ENCODE measurements around the gene PKP4.

Gene PKP4

GRCh38 chr2:158663796-158664195, 207.0 kb downstream of the PKP4 start:
- TF ChIP-seq L3MBTL2 (conservative IDR thresholded peaks at IDR 0.05): no peak
- no peak for TF ChIP-seq PKNOX1 (IDR thresholded peaks at IDR 0.05)
- TF ChIP-seq BHLHE40 (IDR thresholded peaks at IDR 0.05; ENCODE audit: borderline replicate concordance): no peak
- TF ChIP-seq HDGF (IDR thresholded peaks at IDR 0.05; ENCODE audit: borderline replicate concordance): no peak
- TF ChIP-seq FOXM1 (IDR thresholded peaks at IDR 0.05; ENCODE audit: borderline replicate concordance): no peak
- no peak for TF ChIP-seq ZNF384 (IDR thresholded peaks at IDR 0.05)
- TF ChIP-seq FOXK2 (IDR thresholded peaks at IDR 0.05): no peak
- no peak for TF ChIP-seq CTBP1 (IDR thresholded peaks at IDR 0.05; ENCODE audit: borderline replicate concordance)
- ChIA-PET POLR2A (no interaction called here), CTCF (no interaction called here)
- no peak for DNase-seq (ENCODE audit: extremely low spot score)

DNA sequence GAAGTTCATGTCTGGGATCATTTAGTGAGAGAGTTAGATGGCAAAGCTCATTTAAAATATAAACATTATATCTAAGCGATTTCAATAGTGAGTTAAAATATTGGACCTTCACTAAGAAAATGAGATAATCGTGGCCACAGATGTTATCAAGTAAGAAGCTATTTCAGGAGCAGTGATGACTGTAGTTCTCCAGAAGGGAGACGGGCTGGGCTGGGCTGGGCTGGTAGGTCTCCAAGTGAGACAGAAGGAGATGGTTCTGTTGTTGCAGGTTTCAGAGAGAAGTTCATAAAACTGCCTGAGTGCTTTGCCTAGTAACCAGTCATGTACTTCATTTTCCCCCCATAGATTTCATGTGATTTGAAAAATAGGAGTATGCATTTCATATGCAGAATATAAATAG, 208.2 kb downstream of the PKP4 start:
- ChIA-PET CTCF (no interaction called here), POLR2A (no interaction called here)
- DNase-seq (ENCODE audit: extremely low spot score): no peak
- TF ChIP-seq SUZ12 (IDR thresholded peaks at IDR 0.05) (no peak), BHLHE40 (IDR thresholded peaks at IDR 0.05; ENCODE audit: borderline replicate concordance) (no peak), FOXK2 (IDR thresholded peaks at IDR 0.05) (no peak), LEF1 (IDR thresholded peaks at IDR 0.05; ENCODE audit: borderline replicate concordance) (no peak), TARDBP (IDR thresholded peaks at IDR 0.05) (no peak), SP1 (IDR thresholded peaks at IDR 0.05) (no peak), ELF4 (IDR thresholded peaks at IDR 0.05) (no peak), L3MBTL2 (conservative IDR thresholded peaks at IDR 0.05) (no peak), ZNF384 (IDR thresholded peaks at IDR 0.05) (no peak)

- no peak for DNase-seq (ENCODE audit: extremely low spot score)
- CTCF ChIA-PET: no interaction called here
- TF ChIP-seq HDGF (IDR thresholded peaks at IDR 0.05; ENCODE audit: borderline replicate concordance) (no peak), PKNOX1 (IDR thresholded peaks at IDR 0.05) (no peak), L3MBTL2 (conservative IDR thresholded peaks at IDR 0.05) (no peak), NFRKB (IDR thresholded peaks at IDR 0.05) (no peak), FOXA1 (IDR thresholded peaks at IDR 0.05) (no peak), TARDBP (IDR thresholded peaks at IDR 0.05) (no peak), CTBP1 (IDR thresholded peaks at IDR 0.05; ENCODE audit: borderline replicate concordance) (no peak), SP1 (IDR thresholded peaks at IDR 0.05) (no peak), SUZ12 (IDR thresholded peaks at IDR 0.05) (no peak), FOXM1 (IDR thresholded peaks at IDR 0.05; ENCODE audit: borderline replicate concordance) (no peak), FOXK2 (IDR thresholded peaks at IDR 0.05) (no peak), BHLHE40 (IDR thresholded peaks at IDR 0.05; ENCODE audit: borderline replicate concordance) (no peak), ELF4 (IDR thresholded peaks at IDR 0.05) (no peak), ZNF384 (IDR thresholded peaks at IDR 0.05) (no peak), ARNT (IDR thresholded peaks at IDR 0.05) (no peak)
- POLR2A ChIA-PET: no interaction called here
These were observed 209.0 kb downstream of the PKP4 start for GRCh38 chr2:158665536-158666302.

GRCh38 chr2:158666969-158667368, 210.2 kb downstream of the PKP4 start:
- ChIA-PET CTCF (interaction anchor here (1.1 kb wide), 1 partner anchor 87 kb away, joined by 3 read pairs; no protein-coding TSS in a partner anchor), POLR2A (no interaction called here)
- TF ChIP-seq FOXA1 (IDR thresholded peaks at IDR 0.05) (no peak), SP1 (IDR thresholded peaks at IDR 0.05) (no peak), ZNF384 (IDR thresholded peaks at IDR 0.05) (no peak), ELF4 (IDR thresholded peaks at IDR 0.05) (no peak), FOXK2 (IDR thresholded peaks at IDR 0.05) (no peak), HDGF (IDR thresholded peaks at IDR 0.05; ENCODE audit: borderline replicate concordance) (no peak), LEF1 (IDR thresholded peaks at IDR 0.05; ENCODE audit: borderline replicate concordance) (no peak), TARDBP (IDR thresholded peaks at IDR 0.05) (no peak), NFRKB (IDR thresholded peaks at IDR 0.05) (no peak), CTBP1 (IDR thresholded peaks at IDR 0.05; ENCODE audit: borderline replicate concordance) (no peak), ARNT (IDR thresholded peaks at IDR 0.05) (no peak), FOXM1 (IDR thresholded peaks at IDR 0.05; ENCODE audit: borderline replicate concordance) (no peak), BHLHE40 (IDR thresholded peaks at IDR 0.05; ENCODE audit: borderline replicate concordance) (no peak), SUZ12 (IDR thresholded peaks at IDR 0.05) (no peak)
- DNase-seq (ENCODE audit: extremely low spot score): no peak

- POLR2A ChIA-PET: no interaction called here
- no peak for TF ChIP-seq SP1 (IDR thresholded peaks at IDR 0.05)
- TF ChIP-seq SUZ12 (IDR thresholded peaks at IDR 0.05): no peak
- no peak for TF ChIP-seq L3MBTL2 (conservative IDR thresholded peaks at IDR 0.05)
- no peak for TF ChIP-seq LEF1 (IDR thresholded peaks at IDR 0.05; ENCODE audit: borderline replicate concordance)
- TF ChIP-seq PKNOX1 (IDR thresholded peaks at IDR 0.05): no peak
- no peak for TF ChIP-seq FOXK2 (IDR thresholded peaks at IDR 0.05)
- no peak for TF ChIP-seq CTBP1 (IDR thresholded peaks at IDR 0.05; ENCODE audit: borderline replicate concordance)
- TF ChIP-seq BHLHE40 (IDR thresholded peaks at IDR 0.05; ENCODE audit: borderline replicate concordance): no peak
- TF ChIP-seq TARDBP (IDR thresholded peaks at IDR 0.05): no peak
- TF ChIP-seq ZNF384 (IDR thresholded peaks at IDR 0.05): no peak
- no peak for TF ChIP-seq NFRKB (IDR thresholded peaks at IDR 0.05)
- TF ChIP-seq FOXM1 (IDR thresholded peaks at IDR 0.05; ENCODE audit: borderline replicate concordance): no peak
- TF ChIP-seq FOXA1 (IDR thresholded peaks at IDR 0.05): no peak
- no peak for TF ChIP-seq HDGF (IDR thresholded peaks at IDR 0.05; ENCODE audit: borderline replicate concordance)
- no peak for TF ChIP-seq ELF4 (IDR thresholded peaks at IDR 0.05)
- no peak for TF ChIP-seq ARNT (IDR thresholded peaks at IDR 0.05)
- no peak for DNase-seq (ENCODE audit: extremely low spot score)
- CTCF ChIA-PET: no interaction called here
These were observed 210.8 kb downstream of the PKP4 start for GRCh38 chr2:158667586-158667985.
